Mucosa of stomach (tissue), 1 donor: ENCODE measurements around the gene EPB41L2.

Experiments used
- H3K27me3 ChIP-seq: one replicate; pipeline ENCODE4 v1.7.0; 2013; ENCODE audit warnings: mild to moderate bottlenecking, low read length; ENCODE audit not compliant: control insufficient read depth, insufficient read depth
- H3K36me3 ChIP-seq: one replicate; pipeline ENCODE4 v1.7.0; 2013; ENCODE audit warnings: low read length; ENCODE audit not compliant: control insufficient read depth, insufficient read depth
- H3K4me1 ChIP-seq: one replicate; pipeline ENCODE4 v1.7.0; 2013; ENCODE audit warnings: mild to moderate bottlenecking, low read length; ENCODE audit not compliant: control insufficient read depth, insufficient read depth
- H3K4me3 ChIP-seq: one replicate; pipeline ENCODE4 v1.7.0; 2013; ENCODE audit warnings: low read length
- H3K9ac ChIP-seq: one replicate; pipeline ENCODE4 v1.7.0; 2013; ENCODE audit warnings: mild to moderate bottlenecking, low read length, moderate library complexity
- H3K9me3 ChIP-seq: one replicate; pipeline ENCODE4 v1.7.0; 2013; ENCODE audit warnings: mild to moderate bottlenecking, low read length, moderate library complexity; ENCODE audit not compliant: control insufficient read depth
- donor health status: Pancreatic carcinoma.

EPB41L2 gene

GRCh38 chr6:130885392-130886192 lies 177.5 kb downstream of the EPB41L2 start:
- H3K27me3 ChIP-seq: no peaks in the 10 kb centered on the region
- H3K36me3 ChIP-seq: no peaks in the 10 kb centered on the region
- peaks cover 8% of the 10 kb centered on the region for H3K4me1 ChIP-seq
- no peak overlapping the region for H3K9ac ChIP-seq
- no peaks in the 10 kb centered on the region for H3K9me3 ChIP-seq
- no peak overlapping the region for H3K4me3 ChIP-seq

DNA sequence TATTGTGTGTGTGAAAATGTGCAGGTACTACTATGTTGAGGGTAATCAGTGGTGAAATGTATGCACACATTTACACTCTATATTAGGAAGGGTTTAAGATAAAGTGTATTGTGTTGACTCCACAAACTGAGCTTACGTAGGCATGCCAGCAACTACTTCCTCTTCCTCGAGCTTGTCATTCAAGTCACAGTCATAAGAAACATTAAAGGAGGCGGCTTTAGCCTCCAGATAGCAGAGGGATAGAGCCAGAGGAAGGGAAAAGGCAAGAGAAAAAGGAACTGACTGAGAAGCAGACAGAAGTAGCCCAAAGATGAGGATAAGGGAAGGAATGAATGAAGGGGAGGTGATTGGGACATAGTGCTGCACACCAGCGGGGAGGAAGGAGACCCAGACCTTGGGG lies 180.7 kb downstream of the EPB41L2 start:
- Histone ChIP-seq H3K27me3 (no peaks in the 10 kb centered on the region), H3K9me3 (no peaks in the 10 kb centered on the region), H3K4me1 (peaks cover 8% of the 10 kb centered on the region), H3K4me3 (no peak overlapping the region), H3K9ac (no peak overlapping the region), H3K36me3 (no peaks in the 10 kb centered on the region)

- Histone ChIP-seq H3K9me3 (no peaks in the 10 kb centered on the region), H3K27me3 (no peaks in the 10 kb centered on the region)
Observed at GRCh38 chr6:130879826-130880225, 183.2 kb downstream of the EPB41L2 start.

GRCh38 chr6:130873746-130874145 lies 189.3 kb downstream of the EPB41L2 start:
- Histone ChIP-seq H3K9ac (no peak overlapping the region), H3K27me3 (no peaks in the 10 kb centered on the region), H3K4me3 (no peak overlapping the region), H3K9me3 (no peaks in the 10 kb centered on the region), H3K4me1 (no peaks in the 10 kb centered on the region), H3K36me3 (no peaks in the 10 kb centered on the region)

More at GRCh38 chr6:130879826-130880225, 183.2 kb downstream of the EPB41L2 start:
- Histone ChIP-seq H3K9ac (no peak overlapping the region), H3K36me3 (no peaks in the 10 kb centered on the region), H3K4me1 (peaks cover 8% of the 10 kb centered on the region), H3K4me3 (no peak overlapping the region)

DNA sequence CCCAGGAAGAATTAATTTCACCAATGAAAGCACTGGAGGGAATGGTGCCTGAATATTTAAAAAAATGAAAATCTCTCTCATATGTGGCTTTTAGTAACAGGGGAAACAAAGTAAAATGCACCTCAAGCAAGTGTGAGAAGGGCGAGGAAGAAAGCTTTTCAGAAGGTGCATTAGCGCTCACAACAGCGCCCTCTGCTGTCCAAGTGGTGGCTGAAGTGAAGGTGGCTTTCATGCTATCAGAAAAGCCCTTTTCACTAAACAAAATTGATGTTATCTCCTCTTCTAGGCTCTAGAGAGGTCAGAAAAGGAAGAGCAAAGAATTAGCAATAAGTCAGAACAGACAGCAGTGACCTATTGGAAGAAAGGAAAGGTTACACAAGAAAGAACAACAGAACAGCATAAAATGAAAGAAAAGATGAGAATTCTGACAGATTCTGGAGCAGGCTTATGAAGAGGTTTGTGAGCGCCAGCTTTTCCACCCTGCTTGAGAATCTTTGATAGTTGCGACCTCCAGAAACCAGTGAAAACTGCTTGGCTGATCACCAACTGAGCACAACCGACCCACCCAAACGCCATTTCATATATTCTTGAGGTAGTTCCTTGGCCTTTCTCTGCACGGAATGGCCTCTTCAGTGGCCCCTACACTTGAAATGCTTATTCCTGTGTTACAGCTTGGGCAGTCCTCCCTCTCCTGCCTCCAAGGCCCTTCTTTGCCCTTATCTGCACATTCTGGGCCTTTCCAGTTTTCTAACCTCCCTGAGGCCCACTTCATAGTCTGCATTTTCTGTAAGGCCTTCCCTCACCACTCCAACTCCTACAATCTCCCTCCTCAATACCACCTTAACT lies 190.6 kb downstream of the EPB41L2 start:
- Histone ChIP-seq H3K9me3 (no peaks in the 10 kb centered on the region), H3K36me3 (no peaks in the 10 kb centered on the region), H3K4me3 (no peak overlapping the region), H3K9ac (no peak overlapping the region), H3K4me1 (no peaks in the 10 kb centered on the region), H3K27me3 (no peaks in the 10 kb centered on the region)

DNA sequence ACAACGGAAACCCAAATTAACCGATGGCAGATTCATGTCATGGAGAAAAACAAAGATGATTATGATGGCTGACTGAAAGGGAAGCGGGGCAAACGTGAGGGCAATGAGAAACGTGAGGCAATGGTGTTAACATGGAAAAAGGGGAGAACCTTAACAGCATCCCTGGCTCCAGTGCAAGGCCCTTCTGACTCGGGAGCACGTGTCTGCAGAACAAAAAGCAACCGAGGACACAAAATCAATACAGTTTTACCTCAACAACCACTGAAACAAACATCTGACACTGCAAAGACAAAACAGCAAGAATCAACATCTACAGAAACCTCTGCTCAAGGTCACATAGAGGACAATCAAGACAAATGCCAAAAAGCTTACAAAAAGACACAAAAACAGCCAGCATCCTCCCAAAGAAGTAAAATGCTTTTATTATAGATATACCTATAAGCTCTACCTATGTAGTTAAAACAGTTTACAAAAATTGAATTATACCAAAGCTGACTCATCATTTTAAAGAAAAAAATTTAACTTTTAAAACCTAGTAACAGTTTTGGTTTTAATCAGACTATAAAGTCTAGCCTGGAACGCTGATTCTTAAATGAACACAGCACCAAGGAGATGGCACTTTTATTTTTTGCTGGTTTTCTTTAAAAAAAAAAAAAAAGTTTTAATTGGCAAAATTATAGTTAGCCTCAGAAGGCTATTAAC lies 192.7 kb downstream of the EPB41L2 start:
- Histone ChIP-seq H3K9ac (no peak overlapping the region), H3K4me3 (no peak overlapping the region), H3K36me3 (no peaks in the 10 kb centered on the region), H3K27me3 (no peaks in the 10 kb centered on the region), H3K4me1 (no peaks in the 10 kb centered on the region), H3K9me3 (no peaks in the 10 kb centered on the region)

DNA sequence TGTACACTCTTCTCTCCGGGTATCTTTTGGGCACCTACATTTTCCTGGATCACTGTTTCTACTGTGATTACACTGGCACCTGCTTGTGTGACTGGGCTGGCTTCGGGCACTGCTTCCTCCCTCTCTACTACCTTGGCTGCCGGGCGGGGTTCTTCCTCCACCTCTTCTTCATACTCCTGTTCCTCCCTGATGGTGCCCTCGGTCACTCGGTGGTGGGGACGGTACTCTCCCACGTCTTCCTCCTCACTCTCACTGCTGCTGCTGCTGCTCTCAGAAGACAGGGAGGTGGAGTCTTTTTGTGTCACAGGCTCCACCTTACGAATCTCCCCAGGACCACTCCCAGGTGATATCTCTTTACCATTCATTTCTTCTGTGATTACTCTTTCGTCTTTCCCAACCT lies 193.4 kb downstream of the EPB41L2 start:
- Histone ChIP-seq H3K36me3 (no peaks in the 10 kb centered on the region), H3K27me3 (no peaks in the 10 kb centered on the region), H3K9ac (no peak overlapping the region), H3K9me3 (no peaks in the 10 kb centered on the region), H3K4me3 (no peak overlapping the region), H3K4me1 (no peaks in the 10 kb centered on the region)

- H3K36me3 ChIP-seq: no peaks in the 10 kb centered on the region
Observed at GRCh38 chr6:130865793-130866192, 197.3 kb downstream of the EPB41L2 start.

GRCh38 chr6:130864344-130864743 lies 198.7 kb downstream of the EPB41L2 start:
- Histone ChIP-seq H3K4me3 (no peak overlapping the region), H3K9me3 (no peaks in the 10 kb centered on the region), H3K27me3 (no peaks in the 10 kb centered on the region), H3K9ac (no peak overlapping the region), H3K4me1 (no peaks in the 10 kb centered on the region), H3K36me3 (no peaks in the 10 kb centered on the region)

More at GRCh38 chr6:130865793-130866192, 197.3 kb downstream of the EPB41L2 start:
- Histone ChIP-seq H3K27me3 (no peaks in the 10 kb centered on the region), H3K9ac (no peak overlapping the region), H3K4me1 (no peaks in the 10 kb centered on the region), H3K4me3 (no peak overlapping the region), H3K9me3 (no peaks in the 10 kb centered on the region)

DNA sequence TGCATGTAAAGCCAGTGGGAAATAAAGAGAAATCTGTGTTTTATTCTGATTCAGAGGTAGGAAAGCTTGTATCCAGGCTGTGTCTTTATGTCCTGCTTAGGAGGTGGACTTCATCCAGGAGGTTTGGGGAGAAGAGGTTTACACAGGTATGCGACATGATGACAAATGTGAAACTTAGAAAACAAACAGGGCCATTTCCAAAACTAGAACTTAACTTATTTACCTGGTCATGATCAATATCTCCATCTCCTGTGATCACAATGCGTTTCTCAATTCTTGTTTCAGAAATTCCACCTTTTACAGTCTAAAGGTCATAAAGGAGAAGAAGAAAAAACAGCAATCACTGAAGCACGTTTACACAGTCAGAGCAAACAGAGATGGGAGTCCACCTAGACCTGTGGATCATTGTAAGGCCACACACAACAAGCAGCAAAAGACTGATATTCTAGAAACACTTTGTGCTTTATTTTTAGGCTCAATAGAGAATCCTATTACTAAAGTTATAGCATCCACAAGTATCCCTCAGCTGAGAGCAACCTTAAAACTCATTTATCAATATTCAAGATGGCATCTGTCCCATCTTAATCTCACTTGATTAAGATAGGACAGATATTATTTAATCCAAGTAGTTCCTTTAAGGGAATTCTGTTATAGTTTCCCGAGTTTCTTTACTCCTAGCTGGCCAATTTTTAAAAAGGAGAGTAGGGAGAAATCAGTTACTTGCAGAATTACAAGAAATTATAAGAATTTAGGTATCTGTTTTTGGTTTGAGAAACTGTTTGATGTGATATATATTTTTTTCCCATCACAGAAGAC lies 199.4 kb downstream of the EPB41L2 start:
- Histone ChIP-seq H3K4me3 (no peak overlapping the region), H3K36me3 (no peaks in the 10 kb centered on the region), H3K9me3 (no peaks in the 10 kb centered on the region)

GRCh38 chr6:130862370-130862769 lies 200.7 kb downstream of the EPB41L2 start:
- no peaks in the 10 kb centered on the region for H3K9me3 ChIP-seq
- peaks cover 6% of the 10 kb centered on the region for H3K27me3 ChIP-seq
- no peak overlapping the region for H3K9ac ChIP-seq
- H3K36me3 ChIP-seq: no peaks in the 10 kb centered on the region
- H3K4me1 ChIP-seq: no peaks in the 10 kb centered on the region
- H3K4me3 ChIP-seq: no peak overlapping the region

More for the DNA sequence above, 199.4 kb downstream of the EPB41L2 start:
- H3K27me3 ChIP-seq: no peaks in the 10 kb centered on the region
- no peak overlapping the region for H3K9ac ChIP-seq
- no peaks in the 10 kb centered on the region for H3K4me1 ChIP-seq
